Peyer's patch (tissue), 4 donors: Measurements from ENCODE around the gene USF1. TPM values are rescaled to one million over a fixed set of nuclear protein-coding genes. Genes with fewer than 3 reads are reported as not detected.

Experiments
- DNase-seq, 3 donors: peaks; one replicate each; pipeline ENCODE4 v3.0.0-alpha.2; 2017 to 2019
- H3K27ac ChIP-seq, 4 donors: fragments of 200-600 bp; sonication (generic); one replicate each; pipeline ENCODE4 v1.5.1; 2016 to 2019
- H3K27me3 ChIP-seq, 2 donors: fragments of 200-600 bp; sonication (generic); one replicate each; pipeline ENCODE4 v1.5.1; 2019
- H3K36me3 ChIP-seq, 3 donors: fragments of 200-600 bp; sonication (generic); one replicate each; pipeline ENCODE4 v1.5.1; 2016 to 2019
- H3K4me1 ChIP-seq, 4 donors: fragments of 200-600 bp; sonication (generic); one replicate each; pipeline ENCODE4 v1.5.1; 2016 to 2019
- H3K4me3 ChIP-seq, 4 donors: fragments of 200-600 bp; sonication (generic); 1 replicate in 3 of 4; 2 replicates in 1 of 4; pipeline ENCODE4 v1.5.1; 2016 to 2019; ENCODE audit warnings: mild to moderate bottlenecking in 1 of 4
- H3K9me3 ChIP-seq, 4 donors: fragments of 200-600 bp; sonication (generic); one replicate each; pipeline ENCODE4 v1.5.1; 2016 to 2019; ENCODE audit warnings: mild to moderate bottlenecking in 1 of 4
- POLR2A ChIP-seq, 2 donors: fragments of 450-650 bp; IDR thresholded peaks; one replicate each; pipeline ENCODE4 v1.5.1; 2017; ENCODE audit warnings: antibody characterized with exemption in 2 of 2, mild to moderate bottlenecking in 2 of 2, moderate library complexity in 2 of 2
- total RNA-seq, 4 donors: library from RNA; depleted of rRNA; stranded (reverse); fragments of >200 nt; gene quantifications; one replicate each; pipeline ENCODE4 v1.1.0, GENCODE V29; 2016
- TF ChIP-seq, protein P1 (sequence below), 6 experiments: fragments of 450-650 bp in 4 of 6; fragments of 200-600 bp in 2 of 6; sonication (generic) in 1 of 6; IDR thresholded peaks; one replicate each; pipeline ENCODE4 v1.5.1; 2017 to 2019; ENCODE audit warnings: antibody characterized with exemption in 6 of 6, mild to moderate bottlenecking in 3 of 6, moderate library complexity in 1 of 6

USF1 gene
- total RNA-seq, 4 donors from 2014 or later, result 72.0 to 119 (median 98.2) TPM

DNA sequence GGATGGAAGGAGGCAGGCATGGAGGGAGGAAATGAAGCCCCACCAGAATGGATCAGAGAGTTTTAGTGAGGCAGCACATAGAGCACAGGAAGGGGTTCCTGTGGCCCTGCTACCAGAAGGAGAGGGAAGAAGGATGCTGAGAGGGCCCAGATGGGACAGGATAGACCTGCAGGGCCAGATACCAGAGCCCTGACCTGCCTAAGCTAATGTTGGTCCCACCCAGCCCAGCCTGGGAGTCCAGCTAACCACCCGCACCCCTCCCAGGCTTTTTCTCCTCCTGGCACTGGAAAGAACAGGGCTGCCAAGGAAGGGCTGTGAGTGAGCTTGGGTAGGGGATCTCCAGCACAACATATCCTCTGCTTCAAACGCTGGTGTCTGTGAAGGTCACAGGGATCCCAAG lies 36.7 kb upstream of the USF1 start:
- no peak for DNase-seq
- no peak for TF ChIP-seq POLR2A (IDR thresholded peaks at IDR 0.05)
- TF ChIP-seq, protein P1, sequence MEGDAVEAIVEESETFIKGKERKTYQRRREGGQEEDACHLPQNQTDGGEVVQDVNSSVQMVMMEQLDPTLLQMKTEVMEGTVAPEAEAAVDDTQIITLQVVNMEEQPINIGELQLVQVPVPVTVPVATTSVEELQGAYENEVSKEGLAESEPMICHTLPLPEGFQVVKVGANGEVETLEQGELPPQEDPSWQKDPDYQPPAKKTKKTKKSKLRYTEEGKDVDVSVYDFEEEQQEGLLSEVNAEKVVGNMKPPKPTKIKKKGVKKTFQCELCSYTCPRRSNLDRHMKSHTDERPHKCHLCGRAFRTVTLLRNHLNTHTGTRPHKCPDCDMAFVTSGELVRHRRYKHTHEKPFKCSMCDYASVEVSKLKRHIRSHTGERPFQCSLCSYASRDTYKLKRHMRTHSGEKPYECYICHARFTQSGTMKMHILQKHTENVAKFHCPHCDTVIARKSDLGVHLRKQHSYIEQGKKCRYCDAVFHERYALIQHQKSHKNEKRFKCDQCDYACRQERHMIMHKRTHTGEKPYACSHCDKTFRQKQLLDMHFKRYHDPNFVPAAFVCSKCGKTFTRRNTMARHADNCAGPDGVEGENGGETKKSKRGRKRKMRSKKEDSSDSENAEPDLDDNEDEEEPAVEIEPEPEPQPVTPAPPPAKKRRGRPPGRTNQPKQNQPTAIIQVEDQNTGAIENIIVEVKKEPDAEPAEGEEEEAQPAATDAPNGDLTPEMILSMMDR (IDR thresholded peaks at IDR 0.05), result no peak
- Histone ChIP-seq H3K36me3 (no peaks in the 10 kb centered on the region), H3K4me3 (no peak overlapping the region), H3K27ac (peak overlapping the region in 1 of 4 donors; percentile 68), H3K27me3 (no peaks in the 10 kb centered on the region), H3K4me1 (peaks cover 0 to 14% (median 0%) of the 10 kb centered on the region in 4 donors), H3K9me3 (no peaks in the 10 kb centered on the region)

DNA sequence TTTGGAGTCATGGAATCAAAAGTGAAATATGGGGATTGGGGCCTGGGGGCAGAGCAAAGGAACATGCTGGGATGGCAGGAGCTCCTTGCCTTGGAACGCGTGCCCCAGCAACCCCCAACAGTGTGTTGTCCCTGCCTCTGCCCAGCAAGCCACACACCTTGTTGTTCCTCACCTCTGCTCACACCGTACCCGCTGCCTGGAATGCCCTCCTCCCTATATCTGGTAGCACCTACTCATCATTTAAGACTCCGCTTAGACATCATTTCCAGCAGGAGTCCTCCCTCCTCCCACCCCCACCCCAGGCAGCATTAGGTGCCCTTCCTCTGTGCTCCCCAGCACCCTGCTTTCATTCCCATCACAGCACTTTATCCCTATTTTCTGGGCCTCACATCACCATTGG lies 35.7 kb upstream of the USF1 start:
- no peaks in the 10 kb centered on the region for H3K27me3 ChIP-seq
- H3K27ac ChIP-seq, result no peak overlapping the region

DNA sequence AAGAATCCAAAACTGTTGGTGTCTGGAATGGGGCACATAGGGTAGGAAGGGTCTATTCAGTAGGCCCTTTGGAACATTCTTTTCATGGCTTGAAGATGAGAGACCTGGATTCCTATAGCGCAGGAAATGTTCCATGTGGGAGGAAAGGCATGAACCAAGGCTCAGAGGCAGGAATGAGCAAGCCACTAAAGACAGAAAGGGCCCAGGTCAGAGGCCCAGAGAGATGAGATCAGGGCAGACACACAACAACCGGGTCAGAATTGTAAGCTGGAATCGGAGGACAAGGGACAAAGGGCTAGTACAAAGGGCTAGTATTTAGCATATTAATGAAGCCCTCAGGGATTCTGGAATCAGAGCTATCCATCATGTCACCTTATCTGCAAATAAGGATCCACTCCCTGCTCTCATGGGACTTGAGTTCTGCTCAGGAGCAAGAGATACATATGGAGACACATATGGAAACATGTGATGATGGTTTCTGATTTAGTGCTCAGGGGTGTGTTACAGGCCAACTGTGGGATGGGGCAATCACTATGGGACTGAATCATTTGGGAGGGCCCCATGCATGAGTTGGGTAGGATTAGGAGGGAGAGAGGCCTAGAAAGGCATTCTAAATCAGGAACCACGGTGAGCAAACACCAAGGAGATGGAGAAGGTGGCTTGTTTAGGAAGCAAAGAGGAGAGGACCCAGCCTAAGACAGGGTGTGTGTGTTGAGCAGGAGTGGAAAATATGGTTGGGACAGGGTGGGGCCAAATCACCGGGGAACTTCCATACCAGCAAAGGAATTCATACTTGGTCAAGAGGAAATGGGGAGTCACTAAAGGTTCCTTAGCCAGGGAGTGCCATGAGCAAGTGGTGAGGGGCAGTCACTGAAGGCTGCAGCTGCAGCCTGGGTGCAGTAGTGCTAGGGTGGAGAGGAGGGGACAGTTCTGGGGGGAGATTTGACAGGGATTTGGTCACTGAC lies 34.9 kb upstream of the USF1 start:
- Histone ChIP-seq H3K4me1 (peaks cover 0 to 6% (median 0%) of the 10 kb centered on the region in 4 donors), H3K4me3 (no peak overlapping the region), H3K27me3 (no peaks in the 10 kb centered on the region), H3K36me3 (no peaks in the 10 kb centered on the region), H3K27ac (no peak overlapping the region), H3K9me3 (no peaks in the 10 kb centered on the region)
- no peak for DNase-seq
- TF ChIP-seq, protein P1 (IDR thresholded peaks at IDR 0.05), result no peak
- no peak for TF ChIP-seq POLR2A (IDR thresholded peaks at IDR 0.05)

More for the DNA sequence above, 35.7 kb upstream of the USF1 start:
- H3K36me3 ChIP-seq, result no peaks in the 10 kb centered on the region
- H3K4me1 ChIP-seq, result peaks cover 0 to 10% (median 0%) of the 10 kb centered on the region in 4 donors
- no peaks in the 10 kb centered on the region for H3K9me3 ChIP-seq
- no peak for TF ChIP-seq POLR2A (IDR thresholded peaks at IDR 0.05)
- TF ChIP-seq, protein P1 (IDR thresholded peaks at IDR 0.05), result no peak
- no peak for DNase-seq
- H3K4me3 ChIP-seq, result no peak overlapping the region

DNA sequence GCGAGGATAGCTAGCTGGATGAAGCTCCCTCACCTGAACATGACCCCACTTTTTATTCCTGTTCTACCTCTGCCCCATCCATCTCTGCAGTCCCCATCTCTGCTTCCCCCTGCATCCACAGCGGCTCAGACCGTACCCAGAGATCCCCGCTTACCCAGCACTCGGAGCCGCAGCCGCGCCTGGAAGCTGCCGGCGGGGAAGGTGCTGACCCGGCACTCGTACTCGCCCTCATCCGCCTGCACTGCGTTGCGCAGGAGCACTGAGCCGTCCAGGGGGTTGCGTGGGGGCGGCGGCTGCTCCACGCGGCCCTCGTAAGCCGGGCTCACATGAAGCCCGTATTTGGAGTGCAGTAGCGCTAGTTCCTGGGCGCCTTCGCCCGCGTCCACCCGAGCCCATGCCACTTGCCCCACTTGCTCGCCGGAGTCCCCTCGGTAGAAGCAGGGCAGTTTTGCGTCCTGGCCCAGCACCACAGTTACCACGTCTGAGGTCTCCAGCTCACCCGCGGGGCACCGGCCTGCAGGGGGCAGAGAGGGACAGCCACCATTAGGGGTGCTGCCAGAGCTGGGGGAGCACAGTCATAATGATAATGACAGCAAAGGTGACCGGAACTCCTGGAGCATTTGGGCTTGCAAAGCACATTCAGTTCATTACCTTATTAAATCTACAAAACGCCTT lies 33.8 kb upstream of the USF1 start:
- Histone ChIP-seq H3K27ac (no peak overlapping the region), H3K9me3 (no peaks in the 10 kb centered on the region), H3K36me3 (no peaks in the 10 kb centered on the region), H3K4me3 (no peak overlapping the region), H3K4me1 (peaks cover 0 to 6% (median 0%) of the 10 kb centered on the region in 4 donors), H3K27me3 (no peaks in the 10 kb centered on the region)
- no peak for DNase-seq
- TF ChIP-seq POLR2A (IDR thresholded peaks at IDR 0.05), result no peak
- TF ChIP-seq, protein P1 (IDR thresholded peaks at IDR 0.05), result no peak

DNA sequence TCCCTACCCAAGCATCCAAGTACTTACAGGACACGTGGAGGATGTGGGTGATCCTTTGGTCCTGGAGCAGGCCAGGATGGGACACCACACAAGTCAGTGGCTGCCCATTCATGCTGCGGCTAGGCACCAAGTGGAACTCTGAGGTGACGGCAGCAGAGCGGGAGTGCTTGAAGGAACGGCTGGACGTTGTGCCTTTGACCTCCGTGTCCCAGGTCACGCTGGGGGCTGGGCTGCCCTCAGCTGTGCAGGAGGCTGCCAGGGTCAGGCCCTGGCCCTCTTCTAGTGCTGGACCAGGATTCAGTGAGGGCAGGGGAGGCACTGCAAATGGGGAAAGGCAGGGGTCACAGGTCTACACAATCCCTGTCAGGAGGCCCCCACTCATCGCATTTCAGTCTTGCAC lies 31.6 kb upstream of the USF1 start:
- Histone ChIP-seq H3K4me1 (no peaks in the 10 kb centered on the region), H3K9me3 (no peaks in the 10 kb centered on the region), H3K36me3 (no peaks in the 10 kb centered on the region), H3K27ac (no peak overlapping the region), H3K27me3 (no peaks in the 10 kb centered on the region), H3K4me3 (no peak overlapping the region)
- DNase-seq, result no peak
- TF ChIP-seq, protein P1 (IDR thresholded peaks at IDR 0.05), result no peak
- no peak for TF ChIP-seq POLR2A (IDR thresholded peaks at IDR 0.05)
